Ishikawa (cell line): Measurements from ENCODE around the gene EPHA6.

Source experiments
- MAX ChIP-seq: IDR thresholded peaks from 2 replicates; pipeline ENCODE4 v1.6.1; 2012
- TAF1 ChIP-seq: IDR thresholded peaks from 2 replicates; pipeline ENCODE4 v1.6.1; 2012; ENCODE audit warnings: low read depth, mild to moderate bottlenecking
- TF ChIP-seq, protein P1 (sequence below): IDR thresholded peaks from 2 replicates; pipeline ENCODE4 v1.6.1; 2012; ENCODE audit warnings: low read depth, mild to moderate bottlenecking

GRCh38 chr3:97043411-97043810 is 229.0 kb downstream of the EPHA6 start:
- TF ChIP-seq, protein P1, sequence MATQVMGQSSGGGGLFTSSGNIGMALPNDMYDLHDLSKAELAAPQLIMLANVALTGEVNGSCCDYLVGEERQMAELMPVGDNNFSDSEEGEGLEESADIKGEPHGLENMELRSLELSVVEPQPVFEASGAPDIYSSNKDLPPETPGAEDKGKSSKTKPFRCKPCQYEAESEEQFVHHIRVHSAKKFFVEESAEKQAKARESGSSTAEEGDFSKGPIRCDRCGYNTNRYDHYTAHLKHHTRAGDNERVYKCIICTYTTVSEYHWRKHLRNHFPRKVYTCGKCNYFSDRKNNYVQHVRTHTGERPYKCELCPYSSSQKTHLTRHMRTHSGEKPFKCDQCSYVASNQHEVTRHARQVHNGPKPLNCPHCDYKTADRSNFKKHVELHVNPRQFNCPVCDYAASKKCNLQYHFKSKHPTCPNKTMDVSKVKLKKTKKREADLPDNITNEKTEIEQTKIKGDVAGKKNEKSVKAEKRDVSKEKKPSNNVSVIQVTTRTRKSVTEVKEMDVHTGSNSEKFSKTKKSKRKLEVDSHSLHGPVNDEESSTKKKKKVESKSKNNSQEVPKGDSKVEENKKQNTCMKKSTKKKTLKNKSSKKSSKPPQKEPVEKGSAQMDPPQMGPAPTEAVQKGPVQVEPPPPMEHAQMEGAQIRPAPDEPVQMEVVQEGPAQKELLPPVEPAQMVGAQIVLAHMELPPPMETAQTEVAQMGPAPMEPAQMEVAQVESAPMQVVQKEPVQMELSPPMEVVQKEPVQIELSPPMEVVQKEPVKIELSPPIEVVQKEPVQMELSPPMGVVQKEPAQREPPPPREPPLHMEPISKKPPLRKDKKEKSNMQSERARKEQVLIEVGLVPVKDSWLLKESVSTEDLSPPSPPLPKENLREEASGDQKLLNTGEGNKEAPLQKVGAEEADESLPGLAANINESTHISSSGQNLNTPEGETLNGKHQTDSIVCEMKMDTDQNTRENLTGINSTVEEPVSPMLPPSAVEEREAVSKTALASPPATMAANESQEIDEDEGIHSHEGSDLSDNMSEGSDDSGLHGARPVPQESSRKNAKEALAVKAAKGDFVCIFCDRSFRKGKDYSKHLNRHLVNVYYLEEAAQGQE = no peak
- no peak for TF ChIP-seq TAF1
- TF ChIP-seq MAX = no peak
